T-helper 1 cell treated with Interleukin-12 subunit alpha and Interleukin-12 subunit beta and Interleukin-4 antibody, amounts not matched to agents 30 ng/mL and 1 ng/mL, for 36 hours (primary cell): Measurements from ENCODE around the gene EYA3. TPM values are rescaled to one million over a fixed set of nuclear protein-coding genes. Genes with fewer than 3 reads are reported as not detected.

ENCODE experiments used
- intact Hi-C: fragments of 100-400 bp; cut with micrococcal nuclease; formaldehyde crosslinking; loops from one replicate; pipeline ENCODE4 v1.15.1; 2024
- total RNA-seq: library from RNA; stranded (reverse); gene quantifications from 2 replicates; pipeline ENCODE4 v1.2.3, GENCODE V29; 2022

EYA3 gene, protein sequence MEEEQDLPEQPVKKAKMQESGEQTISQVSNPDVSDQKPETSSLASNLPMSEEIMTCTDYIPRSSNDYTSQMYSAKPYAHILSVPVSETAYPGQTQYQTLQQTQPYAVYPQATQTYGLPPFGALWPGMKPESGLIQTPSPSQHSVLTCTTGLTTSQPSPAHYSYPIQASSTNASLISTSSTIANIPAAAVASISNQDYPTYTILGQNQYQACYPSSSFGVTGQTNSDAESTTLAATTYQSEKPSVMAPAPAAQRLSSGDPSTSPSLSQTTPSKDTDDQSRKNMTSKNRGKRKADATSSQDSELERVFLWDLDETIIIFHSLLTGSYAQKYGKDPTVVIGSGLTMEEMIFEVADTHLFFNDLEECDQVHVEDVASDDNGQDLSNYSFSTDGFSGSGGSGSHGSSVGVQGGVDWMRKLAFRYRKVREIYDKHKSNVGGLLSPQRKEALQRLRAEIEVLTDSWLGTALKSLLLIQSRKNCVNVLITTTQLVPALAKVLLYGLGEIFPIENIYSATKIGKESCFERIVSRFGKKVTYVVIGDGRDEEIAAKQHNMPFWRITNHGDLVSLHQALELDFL
- 34.3 and 36.2 TPM in 2 replicates for total RNA-seq

DNA sequence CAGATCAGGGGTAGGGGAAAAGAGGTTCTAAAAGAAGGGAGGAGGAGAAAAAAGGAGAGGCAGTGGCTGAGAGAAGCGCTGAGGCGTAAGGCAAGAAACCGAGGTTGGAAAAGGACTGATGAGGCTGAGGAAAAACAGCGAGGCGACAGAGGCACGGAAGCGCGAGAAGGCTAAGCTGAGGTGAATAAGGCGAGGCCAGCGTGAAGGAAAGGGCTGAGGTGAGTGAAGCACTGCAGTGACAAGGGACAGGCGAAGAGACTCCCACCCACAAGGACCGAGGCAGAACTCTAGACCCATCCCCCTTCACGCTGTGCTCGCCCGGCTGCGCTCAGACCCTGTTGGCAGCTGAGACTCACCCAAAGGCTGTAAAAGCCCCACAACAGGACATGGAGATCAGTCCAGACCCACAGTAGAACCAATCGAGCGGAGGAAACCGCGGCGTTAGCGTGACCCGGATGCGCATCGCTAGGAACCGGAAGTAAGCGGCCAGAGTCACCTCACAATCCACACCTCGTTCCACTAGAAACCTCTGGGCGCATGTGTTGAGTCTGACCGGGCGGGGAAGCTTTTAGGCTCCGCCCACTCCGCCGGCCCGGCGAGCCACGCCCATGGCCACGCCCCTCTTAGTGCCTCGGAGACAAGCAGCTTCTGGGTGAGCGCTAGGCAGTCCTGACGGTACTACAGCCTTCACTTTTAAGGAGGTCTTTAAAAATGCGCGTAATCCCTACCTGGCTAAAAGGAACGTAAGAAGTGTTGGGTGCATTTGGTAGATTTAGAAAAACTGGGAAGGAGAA lies at the start of gene EYA3:
Gene EYA3 (minus strand): TSS at position 443 of the 794 bp plus-strand sequence. CDS start 30,584 bp downstream, outside the sequence.
- intact Hi-C loops: loop anchor here (1.0 to 2.0 kb wide), 16 partner anchors 30 to 854 kb away; partner anchors contain the start of genes FAM76A, MED18, PHACTR4 and PPP1R8

DNA sequence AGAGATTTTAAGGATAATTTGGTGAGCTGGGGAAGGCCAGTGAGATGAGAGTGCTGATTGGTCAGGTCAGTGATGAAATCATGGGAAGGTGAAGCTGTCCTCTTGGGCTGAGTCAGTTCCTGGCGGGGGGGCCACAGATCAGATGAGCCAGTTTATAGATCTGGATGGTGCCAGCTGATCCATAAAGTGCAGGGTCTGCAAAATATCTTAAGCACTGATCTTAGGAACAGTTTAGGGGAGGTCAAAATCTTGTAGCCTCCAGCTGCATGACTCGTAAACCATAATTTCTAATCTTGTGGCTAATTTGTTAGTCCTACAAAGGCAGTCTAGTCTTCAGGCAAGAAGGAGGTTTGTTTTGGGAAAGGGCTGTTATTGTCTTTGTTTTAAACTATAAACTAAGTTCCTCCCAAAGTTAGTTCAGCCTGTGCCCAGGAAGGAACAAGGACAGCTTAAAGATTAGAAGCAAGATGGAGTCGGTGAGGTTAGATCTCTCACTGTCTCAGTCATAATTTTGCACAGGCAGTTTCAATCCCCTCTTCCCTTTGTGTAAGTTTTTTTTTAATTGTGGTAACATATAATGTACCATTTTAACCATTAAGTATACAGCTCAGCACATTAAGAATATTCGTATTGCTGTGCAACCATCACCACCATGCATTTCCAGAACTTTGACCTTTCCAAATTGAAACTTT lies 48.7 kb upstream of the EYA3 start:
- intact Hi-C loops: no loop called here

DNA sequence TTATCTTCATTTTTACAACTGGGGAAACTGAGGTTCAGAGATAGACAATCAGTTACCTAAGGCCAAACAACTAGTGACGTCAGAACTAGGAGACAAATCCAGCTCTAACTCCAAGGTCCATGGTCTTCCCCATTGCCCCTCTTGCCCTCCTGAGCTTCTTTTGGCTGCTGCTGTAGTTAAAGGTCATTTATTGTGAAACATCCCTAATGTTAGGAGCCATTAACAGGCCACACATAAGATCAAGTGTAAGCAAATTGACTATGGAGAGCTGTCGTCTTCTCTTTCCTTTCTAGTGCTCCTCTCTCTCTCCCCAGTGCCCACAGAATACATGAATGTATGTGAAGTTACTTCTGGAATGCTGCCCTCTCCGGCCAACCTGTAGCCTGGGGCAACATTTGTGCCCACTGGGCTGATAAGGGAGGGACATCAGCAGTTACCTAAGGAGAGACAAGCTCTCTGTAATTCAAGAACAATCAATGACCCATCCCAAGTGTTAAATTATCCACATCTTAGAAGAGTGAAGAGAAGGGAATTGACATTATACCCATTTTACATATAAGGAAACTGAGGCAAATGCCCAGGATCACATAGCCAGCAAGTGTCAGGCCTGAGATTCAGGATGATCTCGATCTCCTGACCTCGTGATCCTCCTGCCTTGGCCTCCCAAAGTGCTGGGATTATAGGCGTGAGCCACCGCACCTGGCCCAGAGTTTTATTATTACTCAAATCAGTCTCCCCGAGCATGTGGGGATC lies 47.9 kb upstream of the EYA3 start:
- intact Hi-C loops: no loop called here

DNA sequence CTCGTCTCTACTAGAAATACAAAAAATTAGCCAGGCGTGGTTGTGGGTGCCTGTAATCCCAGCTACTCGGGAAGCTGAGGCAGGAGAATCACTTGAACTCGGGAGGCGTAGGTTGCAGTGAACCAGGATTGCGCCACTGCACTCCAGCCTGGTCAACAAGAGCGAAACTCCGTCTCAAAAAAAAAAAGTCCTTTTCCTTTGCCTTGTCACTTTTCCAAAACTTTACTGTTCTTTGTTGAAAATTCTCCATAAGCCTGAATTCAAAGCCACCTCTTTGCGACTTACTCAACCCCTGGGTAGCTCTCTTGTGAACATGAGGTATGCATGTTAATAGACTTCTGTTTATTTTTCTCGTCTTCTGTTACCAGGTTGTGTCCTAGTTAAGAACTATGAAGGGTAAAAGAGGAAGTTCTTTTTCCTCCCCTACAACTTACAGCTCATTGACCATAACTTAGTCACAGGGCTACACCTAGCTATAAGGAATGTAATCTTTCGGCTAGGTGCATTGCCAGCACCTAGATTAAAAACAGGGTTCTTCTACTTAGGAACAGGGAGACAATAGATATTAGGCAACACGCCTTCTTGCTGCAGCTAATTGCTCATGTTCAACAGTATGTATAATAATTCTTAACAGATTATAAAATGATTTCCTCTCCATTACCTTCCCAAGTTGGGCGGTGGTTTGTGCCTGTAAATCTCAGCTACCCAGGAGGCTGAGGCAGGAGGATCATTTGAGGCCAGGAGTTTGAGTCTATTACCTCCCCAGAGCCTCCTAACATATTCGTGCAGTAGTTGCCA lies 47.2 kb upstream of the EYA3 start:
- intact Hi-C loops: no loop called here

DNA sequence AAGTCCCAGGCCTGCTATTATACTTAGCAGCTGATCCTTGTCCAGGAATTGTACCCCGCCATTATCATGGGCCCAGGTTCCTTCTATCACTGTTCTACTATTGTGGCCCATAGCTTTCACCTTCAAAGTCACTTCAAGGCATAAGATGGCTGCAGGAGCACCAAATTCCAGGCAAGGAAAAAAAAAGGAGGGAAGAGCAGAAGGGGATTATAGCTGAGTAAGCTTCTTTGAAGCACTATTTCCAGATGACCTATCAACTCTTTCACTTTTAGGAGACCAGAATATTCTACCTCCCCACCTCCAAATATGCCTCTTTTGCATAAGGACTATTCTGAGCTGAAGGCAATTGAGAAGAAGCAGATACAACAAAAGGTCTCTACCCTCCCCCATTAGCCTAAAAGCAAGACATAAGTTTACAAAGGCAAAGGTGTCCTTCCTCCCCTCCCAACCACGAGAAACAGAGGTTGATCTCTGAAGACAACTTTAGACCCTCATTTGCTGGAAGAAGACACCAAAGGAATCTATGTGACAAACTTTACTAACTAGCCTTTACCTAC lies 46.3 kb upstream of the EYA3 start:
- intact Hi-C loops: no loop called here

DNA sequence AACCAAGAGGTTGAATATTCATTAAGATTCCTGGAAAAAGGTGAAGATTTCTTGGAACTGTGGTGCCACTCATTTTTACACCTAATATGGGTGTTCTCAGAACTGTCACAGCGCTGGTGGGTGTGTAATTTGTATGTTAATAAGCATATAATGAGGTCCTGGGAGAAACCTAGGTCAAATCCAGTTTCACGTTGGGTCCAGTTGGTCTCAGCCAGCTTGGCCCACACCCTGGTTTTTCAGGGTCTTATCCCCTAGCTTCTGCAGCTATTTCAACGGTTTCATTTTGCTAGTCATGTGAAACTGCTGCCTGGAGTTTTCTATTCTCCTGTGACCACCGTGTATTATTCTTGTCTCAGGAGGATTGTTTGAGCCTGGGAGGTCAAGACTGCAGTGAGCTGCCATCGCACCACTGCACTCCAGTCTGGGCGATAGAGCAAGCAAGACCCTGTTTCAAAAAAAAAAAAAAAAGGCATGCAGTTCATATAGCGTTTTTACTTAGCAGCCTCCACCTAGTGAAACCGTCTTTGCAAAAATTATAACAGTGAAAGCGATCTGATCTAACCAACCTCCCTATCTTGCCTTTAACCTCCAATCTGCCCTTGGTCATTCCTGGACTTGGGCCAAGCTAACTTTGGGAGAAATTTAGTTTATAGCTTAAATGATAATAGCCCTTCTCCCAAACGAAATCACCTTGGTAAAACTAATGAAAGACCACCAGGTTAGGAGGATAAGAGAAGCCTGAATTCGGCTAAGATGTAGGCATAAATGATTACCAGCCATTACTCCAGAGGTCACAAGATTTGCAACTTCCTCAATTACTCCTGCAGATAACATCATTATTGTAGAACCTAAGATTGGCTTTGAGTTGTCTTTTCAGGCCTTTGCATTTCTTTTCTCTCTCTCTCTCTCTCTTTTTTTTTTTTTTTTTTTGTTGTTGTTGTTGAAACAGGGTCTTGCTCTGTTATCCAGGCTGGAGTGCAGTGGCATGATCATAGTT lies 44.1 kb upstream of the EYA3 start:
- intact Hi-C loops: no loop called here

DNA sequence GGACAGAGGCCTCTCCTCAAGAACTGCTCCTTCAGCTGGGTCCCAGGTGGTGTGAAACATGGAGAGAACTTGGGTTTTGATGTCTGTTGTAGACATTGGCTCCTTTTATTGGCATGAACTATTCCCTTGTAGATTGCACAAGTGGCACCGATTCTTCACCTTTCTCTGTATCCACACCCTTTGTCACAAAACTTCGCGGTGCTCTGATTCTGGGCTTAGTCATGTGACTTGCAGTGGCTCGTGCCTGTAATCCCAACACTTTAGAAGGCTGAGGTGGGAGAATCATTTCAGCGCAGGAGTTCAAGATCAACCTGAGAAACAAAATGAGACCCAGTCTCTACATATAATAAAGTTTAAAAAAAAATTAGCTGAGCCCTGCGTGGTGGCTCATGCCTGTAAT lies 42.5 kb upstream of the EYA3 start:
- intact Hi-C loops: no loop called here

DNA sequence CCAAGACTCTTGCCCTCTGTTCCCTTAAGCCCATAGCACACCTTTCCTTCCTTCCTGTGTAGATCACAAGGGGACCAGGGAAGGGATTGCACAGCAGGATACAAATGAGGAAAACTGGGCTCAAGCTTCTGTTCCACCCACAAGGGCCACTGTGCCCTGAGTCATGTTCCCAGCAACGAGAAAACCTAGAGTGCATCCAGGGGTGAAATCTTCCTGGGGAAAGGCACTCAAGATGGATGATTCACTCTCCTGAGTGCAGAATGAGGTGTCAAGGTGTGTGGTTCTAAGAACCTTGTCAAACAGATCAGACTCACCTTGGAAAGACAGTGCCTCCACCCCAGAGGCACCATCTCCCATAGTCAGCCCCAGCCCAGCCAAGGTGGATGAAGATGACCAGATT lies 40.7 kb upstream of the EYA3 start:
- intact Hi-C loops: no loop called here

DNA sequence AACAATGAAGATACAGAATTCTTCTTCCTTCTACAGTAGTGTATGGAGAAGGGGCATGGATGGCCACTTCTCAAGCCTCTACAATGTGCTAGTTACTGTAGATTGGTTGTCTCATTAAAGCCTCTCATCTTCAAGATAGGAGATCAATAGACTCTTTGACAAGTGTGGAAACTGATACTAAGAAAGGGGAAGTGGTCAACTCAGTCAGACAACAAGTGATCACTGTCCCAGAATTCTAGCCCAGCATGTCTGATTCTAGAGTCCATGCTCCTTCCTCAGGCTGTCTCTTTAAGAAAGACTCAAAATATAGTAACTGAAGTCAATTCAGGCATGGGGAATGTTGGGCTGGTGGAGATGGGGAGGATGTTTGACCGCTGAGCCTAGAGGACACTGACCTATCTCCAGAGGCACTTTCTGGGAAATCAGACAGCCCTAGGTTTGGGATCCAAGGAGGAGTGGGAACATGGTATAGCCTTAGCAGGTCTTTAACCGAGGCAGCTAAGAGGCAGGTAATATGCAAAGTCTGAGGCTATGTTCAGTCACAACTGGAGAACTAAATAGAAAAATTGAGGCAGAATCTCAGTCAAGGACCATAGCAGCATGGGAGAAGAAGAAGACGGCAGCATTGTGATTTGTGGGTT lies 39.3 kb upstream of the EYA3 start:
- intact Hi-C loops: no loop called here

DNA sequence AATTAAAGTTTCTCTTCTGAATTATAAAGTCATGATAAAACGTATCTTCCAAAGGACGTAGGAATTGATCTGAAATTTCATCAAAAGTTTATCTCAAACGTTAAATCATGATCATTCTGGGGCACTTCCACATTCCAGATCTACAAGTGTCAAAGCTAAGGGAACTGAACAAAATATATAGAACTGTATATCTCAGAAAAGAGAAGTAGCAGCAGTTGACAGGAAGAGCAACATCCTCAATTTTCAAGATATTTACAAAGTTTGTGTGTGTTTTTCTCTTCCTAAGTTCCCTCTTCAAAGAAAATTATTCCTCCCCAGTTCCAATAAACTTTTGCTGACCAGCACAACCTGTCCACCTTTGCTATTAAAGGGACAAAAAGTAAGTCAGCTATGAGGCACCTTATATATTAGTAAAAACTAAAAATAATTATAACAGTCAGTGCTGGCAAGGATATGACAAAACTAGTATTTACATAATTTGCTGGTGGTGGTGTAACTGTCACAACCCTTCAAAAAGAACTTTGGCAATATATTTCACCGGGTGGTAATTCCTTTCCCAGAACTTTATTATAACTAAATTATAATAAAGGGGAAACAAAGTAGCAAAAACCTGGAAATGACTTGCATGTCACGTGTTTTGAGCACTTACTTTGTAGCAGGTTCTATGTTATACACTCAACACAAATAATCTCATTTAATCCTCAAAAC lies 38.5 kb upstream of the EYA3 start:
- intact Hi-C loops: no loop called here

DNA sequence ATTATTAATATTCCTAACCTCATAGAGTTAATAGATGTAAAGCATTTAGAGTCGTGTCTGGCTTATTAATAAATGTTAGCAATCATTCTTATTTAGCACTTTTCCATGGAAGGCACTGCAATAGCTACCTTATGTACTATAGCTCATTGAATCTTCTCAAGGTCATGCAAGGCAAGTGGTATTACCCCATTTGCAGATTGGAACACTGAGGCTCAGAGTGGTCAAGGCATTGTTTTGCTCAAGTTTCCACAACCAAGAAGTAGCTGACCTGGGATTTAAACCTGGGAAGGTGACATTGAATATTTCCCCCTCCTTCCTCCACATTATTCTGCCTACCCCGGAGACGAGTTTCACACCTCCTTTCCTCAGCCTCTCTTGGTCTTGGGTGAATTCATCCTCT lies 37.8 kb upstream of the EYA3 start:
- intact Hi-C loops: no loop called here

DNA sequence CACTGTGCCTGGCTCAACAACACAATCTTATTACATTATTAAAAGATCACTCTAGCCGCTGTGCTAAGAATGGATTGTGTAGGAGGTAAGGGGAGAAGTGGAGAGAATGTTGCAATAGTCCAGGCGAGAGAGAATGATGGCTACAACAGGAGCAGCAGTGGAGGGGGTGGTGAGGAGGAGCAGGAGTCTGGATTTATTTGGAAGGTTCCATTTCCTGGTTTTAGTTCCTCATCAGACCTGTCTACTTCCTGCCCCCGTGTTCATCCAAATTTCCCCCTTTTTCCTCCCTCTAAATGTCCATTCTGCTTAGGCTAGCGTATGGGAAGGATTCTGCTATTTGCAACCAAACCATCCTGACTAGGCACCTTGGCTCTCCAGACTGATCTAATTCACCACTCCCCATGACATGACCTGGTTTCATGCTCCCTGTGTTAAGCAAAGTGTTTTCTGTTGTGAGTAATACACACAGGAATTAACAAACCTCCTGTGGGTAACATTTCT lies 35.1 kb upstream of the EYA3 start:
- intact Hi-C loops: no loop called here

DNA sequence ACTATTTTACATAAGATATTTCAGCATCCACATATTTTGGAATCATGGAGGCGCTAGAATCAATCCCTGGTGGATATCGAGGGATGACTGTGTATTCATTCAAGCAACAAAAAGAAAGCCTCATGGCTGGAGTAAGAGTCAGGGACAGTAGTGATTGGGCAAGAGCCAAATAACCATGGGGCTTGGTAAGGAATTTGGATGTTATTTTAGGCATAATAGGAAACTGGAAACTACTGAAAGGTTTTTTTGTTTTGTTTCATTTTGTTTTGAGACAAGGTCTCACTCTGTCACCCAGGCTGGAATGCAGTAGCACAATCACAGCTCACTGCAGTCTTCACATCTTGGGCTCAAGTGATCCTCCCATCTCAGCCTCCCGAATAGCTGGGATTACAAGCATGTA lies 33.8 kb upstream of the EYA3 start:
- intact Hi-C loops: no loop called here

DNA sequence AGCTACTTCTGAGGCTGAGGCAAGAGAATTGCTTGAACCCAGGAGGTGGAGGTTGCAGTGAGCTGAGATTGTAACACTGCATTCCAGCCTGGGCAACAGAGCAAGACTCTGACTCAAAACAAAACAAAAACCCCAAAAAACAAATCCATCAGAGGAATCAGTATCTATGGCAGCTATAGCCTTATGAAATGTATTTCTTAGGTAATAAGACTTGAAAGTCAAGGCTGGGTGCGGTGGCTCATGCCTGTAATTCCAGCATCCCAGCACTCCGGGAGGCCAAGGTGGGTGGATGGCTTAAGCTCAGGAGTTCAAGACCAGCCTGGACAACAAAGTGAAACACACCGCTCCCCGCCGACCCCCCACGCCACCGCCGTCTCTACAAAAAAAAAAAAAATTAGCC lies 31.1 kb upstream of the EYA3 start:
- intact Hi-C loops: no loop called here

DNA sequence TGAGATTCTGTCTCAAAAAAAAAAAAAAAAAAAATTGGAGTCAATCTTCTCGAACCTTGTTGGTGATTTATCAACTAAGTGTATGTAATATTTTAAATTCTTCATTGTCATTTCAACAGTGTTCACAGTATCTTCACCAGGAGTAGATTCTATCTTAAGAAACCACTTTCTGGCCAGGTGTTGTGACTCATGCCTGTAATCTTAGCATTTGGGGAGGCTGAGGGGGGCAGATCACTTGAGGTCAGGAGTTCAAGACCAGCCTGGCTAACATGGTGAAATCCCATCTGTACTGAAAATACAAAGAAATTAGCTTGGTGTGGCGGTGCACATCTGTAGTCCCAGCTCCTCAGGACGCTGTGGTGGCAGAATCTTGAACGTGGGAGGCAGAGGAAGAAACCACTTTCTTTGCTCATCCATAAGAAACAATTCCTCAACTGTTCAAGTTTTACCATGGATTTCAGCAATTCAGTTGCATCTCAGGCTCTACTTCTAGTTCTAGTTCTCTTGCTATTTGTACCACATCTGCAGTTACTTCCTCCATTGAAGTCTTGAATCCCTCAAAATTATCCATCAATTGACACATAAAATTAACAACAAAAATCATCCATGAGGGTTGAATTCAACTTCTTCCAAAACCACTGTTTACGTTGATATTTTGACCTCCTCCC lies 30.4 kb upstream of the EYA3 start:
- intact Hi-C loops: no loop called here

DNA sequence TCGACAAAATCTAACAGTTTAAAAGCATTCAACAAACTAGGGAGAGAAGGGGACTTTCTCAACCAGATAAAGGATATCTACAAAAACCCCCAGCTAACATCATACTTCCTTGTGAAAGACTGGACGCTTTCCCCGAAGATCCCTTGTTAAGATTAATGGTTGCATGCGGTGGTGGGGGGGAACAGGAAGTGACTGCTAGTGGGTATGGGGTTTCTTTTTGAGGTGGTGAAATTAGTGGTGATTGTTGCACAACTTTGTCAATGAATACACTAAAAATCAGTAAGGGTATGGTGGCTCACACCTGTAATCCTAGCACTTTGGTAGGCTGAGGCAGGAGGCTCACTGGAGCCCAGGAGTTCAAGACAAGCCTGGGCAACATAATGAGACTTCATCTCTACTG lies 26.9 kb upstream of the EYA3 start:
- intact Hi-C loops: loop anchor here (1.0 to 2.0 kb wide), 4 partner anchors 24 to 84 kb away; no protein-coding TSS in a partner anchor
